Activated naive CD4-positive, alpha-beta T cell treated with anti-CD3 and anti-CD28 coated beads, Interleukin-2, amount 10 ng/mL, durations not matched to agents 7 days and 5 days (primary cell): Measurements from ENCODE around the gene XIRP1.

Experiments
- CTCF ChIA-PET: fragments of 350-600 bp; sonication (Branson Sonifier 250); formaldehyde crosslinking; loops from one replicate; lab custom pipeline; 2021; ENCODE audit warnings: antibody characterized with exemption; lab: Charles Lee
- DNase-seq: peaks from one replicate; pipeline ENCODE4 v3.0.0-alpha.2; 2020
- H3K27ac Mint-ChIP-seq: one replicate; pipeline ENCODE4 v1.8.0; 2021; ENCODE audit warnings: mild to moderate bottlenecking, moderate library complexity, mixed read lengths
- H3K27me3 Mint-ChIP-seq: one replicate; pipeline ENCODE4 v1.8.0; 2021; ENCODE audit warnings: mild to moderate bottlenecking, mixed read lengths
- H3K36me3 Mint-ChIP-seq: one replicate; pipeline ENCODE4 v1.8.0; 2021; ENCODE audit warnings: mixed read lengths
- H3K4me1 Mint-ChIP-seq: one replicate; pipeline ENCODE4 v1.8.0; 2021; ENCODE audit warnings: mixed read lengths
- H3K4me3 Mint-ChIP-seq: one replicate; pipeline ENCODE4 v1.8.0; 2021; ENCODE audit warnings: mild to moderate bottlenecking, moderate library complexity, mixed read lengths
- H3K9me3 Mint-ChIP-seq: one replicate; pipeline ENCODE4 v1.8.0; 2021; ENCODE audit warnings: mixed read lengths

XIRP1 gene

GRCh38 chr3:39203402-39203801, 11.0 kb upstream of the XIRP1 start:
- Mint-ChIP-seq H3K9me3 (no peaks in the 10 kb centered on the region), H3K4me1 (no peaks in the 10 kb centered on the region), H3K27me3 (peaks cover 61% of the 10 kb centered on the region), H3K27ac (no peak overlapping the region), H3K4me3 (no peak overlapping the region), H3K36me3 (no peaks in the 10 kb centered on the region)
- CTCF ChIA-PET = interaction anchor here (5.0 kb wide), 1 partner anchor 85 kb away, joined by 28 read pairs; no protein-coding TSS in a partner anchor
- DNase-seq = no peak

DNA sequence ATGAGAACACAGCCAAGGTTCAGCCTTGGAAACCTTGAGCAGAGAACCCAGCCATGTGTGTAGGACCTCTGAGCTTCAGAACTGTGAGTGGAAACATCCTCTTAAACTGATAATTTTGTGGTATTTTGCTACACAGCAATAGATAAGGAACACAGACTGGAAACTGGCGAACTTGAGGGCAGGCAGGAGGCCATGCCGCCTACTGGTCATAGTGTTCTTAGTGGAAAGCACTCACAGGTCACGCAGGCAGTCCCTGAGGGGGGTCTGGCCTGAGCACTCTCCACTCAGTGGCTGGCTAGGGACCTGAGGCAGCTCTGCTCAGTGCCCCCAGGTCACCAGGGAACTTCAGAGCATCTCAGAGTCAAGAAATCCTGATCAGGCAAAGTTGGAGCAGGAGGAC, 9.7 kb upstream of the XIRP1 start:
- H3K9me3 Mint-ChIP-seq = no peaks in the 10 kb centered on the region
- CTCF ChIA-PET = interaction anchor here (5.0 kb wide), 1 partner anchor 86 kb away, joined by 28 read pairs; no protein-coding TSS in a partner anchor
- H3K36me3 Mint-ChIP-seq = no peaks in the 10 kb centered on the region
- H3K27ac Mint-ChIP-seq = no peak overlapping the region
- H3K4me1 Mint-ChIP-seq = no peaks in the 10 kb centered on the region
- H3K4me3 Mint-ChIP-seq = no peak overlapping the region
- H3K27me3 Mint-ChIP-seq = peaks cover 62% of the 10 kb centered on the region
- no peak for DNase-seq

DNA sequence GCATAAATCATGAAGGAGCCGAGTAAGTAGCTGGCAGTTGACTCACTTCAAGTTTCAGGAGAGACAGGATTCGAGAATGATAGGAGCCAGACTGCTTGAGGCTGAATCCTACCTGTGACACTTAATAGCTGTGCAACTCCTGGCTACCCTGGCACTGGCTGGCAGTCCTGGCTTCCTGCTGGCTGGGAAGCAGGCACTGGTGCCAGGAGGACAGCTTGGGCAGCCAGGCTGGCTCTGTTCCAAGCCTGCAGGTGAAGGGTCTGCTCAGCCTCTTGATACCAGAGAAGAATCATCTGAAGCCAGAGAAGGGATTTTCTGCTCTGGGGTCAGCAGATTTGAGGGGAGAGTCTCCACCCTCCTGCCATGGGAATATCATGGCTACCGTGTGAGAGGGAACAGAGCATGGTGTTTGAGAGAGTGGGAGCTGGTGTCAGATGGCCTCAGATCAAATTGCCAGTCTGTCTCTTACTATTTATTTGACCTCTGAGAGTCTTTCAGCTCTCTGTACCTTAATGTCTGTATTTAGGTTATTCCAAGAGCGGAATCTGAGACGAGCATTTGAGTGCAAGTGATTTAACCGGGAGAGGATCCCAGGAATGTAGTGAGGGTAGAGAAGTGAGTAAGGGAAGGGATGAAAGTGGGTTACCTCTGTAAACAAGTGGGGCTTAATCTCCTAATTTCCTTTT, 4.4 kb upstream of the XIRP1 start:
- peaks cover 32% of the 10 kb centered on the region for H3K27me3 Mint-ChIP-seq
- no peak overlapping the region for H3K27ac Mint-ChIP-seq
- no peak for DNase-seq
- no peaks in the 10 kb centered on the region for H3K4me1 Mint-ChIP-seq
- CTCF ChIA-PET = interaction anchor here (0.6 to 2.4 kb wide), 5 partner anchors 12 to 118 kb away, joined by 3 to 15 read pairs (median 3); no protein-coding TSS in a partner anchor
- H3K4me3 Mint-ChIP-seq = no peak overlapping the region
- H3K36me3 Mint-ChIP-seq = no peaks in the 10 kb centered on the region
- H3K9me3 Mint-ChIP-seq = no peaks in the 10 kb centered on the region

DNA sequence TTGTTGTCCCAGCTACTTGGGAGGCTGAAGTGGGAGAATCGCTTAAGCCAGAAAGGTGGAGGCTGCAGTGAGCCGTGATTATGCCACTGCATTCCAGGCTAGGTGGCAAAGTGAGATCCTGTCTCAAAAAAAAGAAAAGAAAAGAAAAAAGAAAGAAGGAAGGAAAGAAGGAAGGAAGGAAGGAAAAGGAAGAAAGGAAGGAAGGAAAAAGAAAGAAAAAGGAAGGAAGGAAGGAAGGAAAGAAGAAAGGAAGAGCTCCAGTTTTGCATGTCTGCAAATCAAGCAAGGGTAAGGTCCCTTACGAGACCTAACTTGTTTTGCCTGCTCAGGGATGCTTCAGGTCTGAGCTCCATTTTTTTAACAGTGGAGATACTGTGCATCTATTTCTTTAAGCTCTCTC, 3.6 kb upstream of the XIRP1 start:
- no peaks in the 10 kb centered on the region for H3K36me3 Mint-ChIP-seq
- CTCF ChIA-PET = interaction anchor here (0.9 to 2.4 kb wide), 5 partner anchors 9 to 96 kb away, joined by 3 to 15 read pairs (median 3); no protein-coding TSS in a partner anchor
- H3K9me3 Mint-ChIP-seq = no peaks in the 10 kb centered on the region
- H3K27me3 Mint-ChIP-seq = peaks cover 26% of the 10 kb centered on the region
- H3K4me3 Mint-ChIP-seq = no peak overlapping the region
- no peak for DNase-seq
- no peak overlapping the region for H3K27ac Mint-ChIP-seq
- peaks cover 2% of the 10 kb centered on the region for H3K4me1 Mint-ChIP-seq

DNA sequence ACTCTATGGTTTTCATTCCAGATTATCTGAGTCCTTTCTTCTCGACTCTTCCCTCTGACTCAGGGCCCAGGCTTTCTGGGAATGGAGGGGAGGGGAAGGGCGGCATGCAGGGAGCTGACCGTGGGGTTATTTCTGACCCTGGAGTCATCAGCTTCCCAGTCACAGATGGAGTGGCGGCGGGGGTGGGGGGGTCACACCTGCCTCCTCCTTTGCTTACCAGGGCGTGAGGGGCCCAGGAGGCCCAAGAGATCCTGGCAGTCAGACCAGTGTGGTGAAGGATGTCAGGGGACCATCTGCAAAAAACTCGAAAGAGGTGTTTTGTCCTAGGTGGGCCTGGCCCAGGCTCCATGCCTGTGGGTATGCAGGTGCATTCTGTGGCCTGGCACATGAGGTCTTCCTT, 996 bp upstream of the XIRP1 start:
- H3K36me3 Mint-ChIP-seq = no peaks in the 10 kb centered on the region
- H3K27me3 Mint-ChIP-seq = peaks cover 32% of the 10 kb centered on the region
- no peak for DNase-seq
- CTCF ChIA-PET = interaction anchor here (0.6 to 11.1 kb wide), 4 partner anchors 66 to 213 kb away, joined by 3 to 358 read pairs (median 4); partner anchors contain the start of gene RPSA
- no peak overlapping the region for H3K27ac Mint-ChIP-seq
- H3K4me3 Mint-ChIP-seq = no peak overlapping the region
- peaks cover 2% of the 10 kb centered on the region for H3K4me1 Mint-ChIP-seq
- no peaks in the 10 kb centered on the region for H3K9me3 Mint-ChIP-seq

DNA sequence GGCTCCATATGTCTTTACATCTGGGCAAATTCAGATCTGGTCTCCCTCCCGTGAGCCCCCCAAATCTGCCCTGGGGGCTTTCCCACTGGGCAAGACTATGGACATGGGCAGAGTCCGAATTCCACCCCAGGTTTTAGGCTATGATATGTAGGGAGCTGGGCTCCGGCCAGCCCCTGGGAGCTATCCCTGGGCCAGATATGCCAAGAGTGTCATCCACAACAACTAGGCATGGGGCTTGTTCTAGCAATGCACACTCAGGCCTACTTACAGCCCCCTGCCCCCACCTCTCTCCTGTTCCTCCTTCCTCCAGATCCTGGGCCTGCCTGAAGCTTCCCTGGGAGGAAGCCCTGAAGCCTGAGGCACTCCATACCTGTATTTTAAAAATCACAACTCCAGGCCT, 622 bp downstream of the XIRP1 start:
- Mint-ChIP-seq H3K27me3 (peaks cover 25% of the 10 kb centered on the region), H3K27ac (no peak overlapping the region), H3K9me3 (no peaks in the 10 kb centered on the region), H3K4me1 (peaks cover 2% of the 10 kb centered on the region), H3K4me3 (no peak overlapping the region), H3K36me3 (no peaks in the 10 kb centered on the region)
- DNase-seq = no peak
- CTCF ChIA-PET = interaction anchor here (0.5 to 11.1 kb wide), 14 partner anchors 16 to 185 kb away, joined by 3 to 358 read pairs (median 4); partner anchors contain the start of gene CX3CR1

- H3K9me3 Mint-ChIP-seq = no peaks in the 10 kb centered on the region
- no peak overlapping the region for H3K27ac Mint-ChIP-seq
- CTCF ChIA-PET = interaction anchor here (0.9 to 11.1 kb wide), 15 partner anchors 13 to 224 kb away, joined by 3 to 358 read pairs (median 5); partner anchors contain the start of gene CX3CR1
Measured at GRCh38 chr3:39191111-39191510, 1.3 kb downstream of the XIRP1 start.

GRCh38 chr3:39190281-39191025, 1.9 kb downstream of the XIRP1 start:
- Mint-ChIP-seq H3K9me3 (no peaks in the 10 kb centered on the region), H3K4me1 (peaks cover 2% of the 10 kb centered on the region), H3K4me3 (no peak overlapping the region), H3K36me3 (no peaks in the 10 kb centered on the region), H3K27me3 (peaks cover 14% of the 10 kb centered on the region), H3K27ac (no peak overlapping the region)
- CTCF ChIA-PET = interaction anchor here (0.6 to 11.1 kb wide), 23 partner anchors 8 to 224 kb away, joined by 3 to 358 read pairs (median 4); partner anchors contain the start of gene CX3CR1
- DNase-seq = no peak

More at GRCh38 chr3:39191111-39191510, 1.3 kb downstream of the XIRP1 start:
- Mint-ChIP-seq H3K4me1 (peaks cover 2% of the 10 kb centered on the region), H3K27me3 (peaks cover 18% of the 10 kb centered on the region), H3K4me3 (no peak overlapping the region), H3K36me3 (no peaks in the 10 kb centered on the region)
- no peak for DNase-seq

GRCh38 chr3:39189959-39190269, 2.5 kb downstream of the XIRP1 start:
- no peaks in the 10 kb centered on the region for H3K9me3 Mint-ChIP-seq
- H3K27ac Mint-ChIP-seq = no peak overlapping the region
- H3K4me3 Mint-ChIP-seq = no peak overlapping the region

GRCh38 chr3:39189150-39189958, 3.0 kb downstream of the XIRP1 start:
- H3K27ac Mint-ChIP-seq = no peak overlapping the region
- DNase-seq = no peak
- CTCF ChIA-PET = interaction anchor here (0.6 to 11.1 kb wide), 20 partner anchors 7 to 218 kb away, joined by 3 to 358 read pairs (median 4); partner anchors contain the start of gene CX3CR1
- no peak overlapping the region for H3K4me3 Mint-ChIP-seq
- H3K27me3 Mint-ChIP-seq = peaks cover 14% of the 10 kb centered on the region
- H3K9me3 Mint-ChIP-seq = no peaks in the 10 kb centered on the region
- no peaks in the 10 kb centered on the region for H3K36me3 Mint-ChIP-seq
- peaks cover 2% of the 10 kb centered on the region for H3K4me1 Mint-ChIP-seq

More at GRCh38 chr3:39189959-39190269, 2.5 kb downstream of the XIRP1 start:
- peak; percentile 71 for DNase-seq
- peaks cover 2% of the 10 kb centered on the region for H3K4me1 Mint-ChIP-seq
- no peaks in the 10 kb centered on the region for H3K36me3 Mint-ChIP-seq
- CTCF ChIA-PET = interaction anchor here (0.6 to 11.1 kb wide), 22 partner anchors 8 to 218 kb away, joined by 3 to 358 read pairs (median 4); partner anchors contain the start of gene CX3CR1
- H3K27me3 Mint-ChIP-seq = peaks cover 14% of the 10 kb centered on the region

- Mint-ChIP-seq H3K27ac (no peak overlapping the region), H3K27me3 (peaks cover 14% of the 10 kb centered on the region), H3K36me3 (no peaks in the 10 kb centered on the region)
Measured at GRCh38 chr3:39188271-39189149, 3.9 kb downstream of the XIRP1 start.

GRCh38 chr3:39187372-39188155, 4.8 kb downstream of the XIRP1 start:
- peaks cover 14% of the 10 kb centered on the region for H3K27me3 Mint-ChIP-seq
- no peaks in the 10 kb centered on the region for H3K9me3 Mint-ChIP-seq
- no peaks in the 10 kb centered on the region for H3K36me3 Mint-ChIP-seq
- no peak overlapping the region for H3K27ac Mint-ChIP-seq
- CTCF ChIA-PET = interaction anchor here (1.1 to 11.1 kb wide), 3 partner anchors 9 to 103 kb away, joined by 4 to 358 read pairs (median 4); no protein-coding TSS in a partner anchor
- peaks cover 2% of the 10 kb centered on the region for H3K4me1 Mint-ChIP-seq
- no peak for DNase-seq
- H3K4me3 Mint-ChIP-seq = no peak overlapping the region

More at GRCh38 chr3:39188271-39189149, 3.9 kb downstream of the XIRP1 start:
- DNase-seq = no peak
- peaks cover 2% of the 10 kb centered on the region for H3K4me1 Mint-ChIP-seq
- CTCF ChIA-PET = interaction anchor here (1.2 to 11.1 kb wide), 7 partner anchors 10 to 102 kb away, joined by 3 to 358 read pairs (median 16); partner anchors contain the start of gene CX3CR1
- H3K4me3 Mint-ChIP-seq = no peak overlapping the region
- H3K9me3 Mint-ChIP-seq = no peaks in the 10 kb centered on the region
